Trophoblast cell (in vitro differentiated cells and primary cell): ENCODE results near the gene STK10.

Experiments used
- DNase-seq, 2 donors: peaks; one replicate each; pipeline ENCODE4 v3.0.0-alpha.2; 2016
- H2AFZ ChIP-seq: 2 replicates; pipeline ENCODE4 v1.6.1; 2013; ENCODE audit warnings: low read length, moderate library complexity, mild to moderate bottlenecking; ENCODE audit not compliant: insufficient read depth, poor library complexity
- H2AK5ac ChIP-seq: 2 replicates; pipeline ENCODE4 v1.6.1; 2013; ENCODE audit warnings: mild to moderate bottlenecking, low read length
- H2BK120ac ChIP-seq: 2 replicates; pipeline ENCODE4 v1.6.1; 2013; ENCODE audit warnings: low read length, mild to moderate bottlenecking, moderate library complexity; ENCODE audit not compliant: insufficient read depth, poor library complexity
- H2BK12ac ChIP-seq: 2 replicates; pipeline ENCODE4 v1.6.1; 2013; ENCODE audit warnings: mild to moderate bottlenecking, low read length, moderate library complexity
- H2BK5ac ChIP-seq: 2 replicates; pipeline ENCODE4 v1.6.1; 2013; ENCODE audit warnings: low read length, low read depth, moderate library complexity, mild to moderate bottlenecking; ENCODE audit not compliant: poor library complexity
- H3K14ac ChIP-seq: 2 replicates; pipeline ENCODE4 v1.6.1; 2013; ENCODE audit warnings: mild to moderate bottlenecking, low read length
- H3K18ac ChIP-seq: 2 replicates; pipeline ENCODE4 v1.6.1; 2013; ENCODE audit warnings: mild to moderate bottlenecking, low read length
- H3K23ac ChIP-seq: 2 replicates; pipeline ENCODE4 v1.6.1; 2013; ENCODE audit warnings: low read length
- H3K27ac ChIP-seq: 2 replicates; pipeline ENCODE4 v1.5.1; 2013; ENCODE audit warnings: low read depth, mild to moderate bottlenecking, inconsistent platforms, low read length, moderate library complexity
- H3K27me3 ChIP-seq: 2 replicates; pipeline ENCODE4 v1.6.1; 2013; ENCODE audit warnings: inconsistent platforms, mild to moderate bottlenecking, low read length, moderate library complexity; ENCODE audit not compliant: insufficient read depth
- H3K36me3 ChIP-seq, 2 experiments: 1 replicate in 1 of 2; 2 replicates in 1 of 2; pipeline ENCODE4 v1.6.1; 2013; ENCODE audit warnings: low read length in 2 of 2, mild to moderate bottlenecking in 2 of 2, moderate library complexity in 1 of 2; ENCODE audit not compliant: insufficient read depth in 2 of 2, control insufficient read depth in 1 of 2
- H3K4ac ChIP-seq: 2 replicates; pipeline ENCODE4 v1.6.1; 2013; ENCODE audit warnings: low read depth, mild to moderate bottlenecking, low read length, moderate library complexity
- H3K4me1 ChIP-seq, 2 experiments: 1 replicate in 1 of 2; 2 replicates in 1 of 2; pipeline ENCODE4 v1.6.1; 2013; ENCODE audit warnings: low read length in 2 of 2, mild to moderate bottlenecking in 2 of 2, moderate library complexity in 1 of 2; ENCODE audit not compliant: insufficient read depth in 2 of 2, control insufficient read depth in 1 of 2
- H3K4me2 ChIP-seq: 2 replicates; pipeline ENCODE4 v1.6.1; 2013; ENCODE audit warnings: inconsistent platforms, mild to moderate bottlenecking, low read length, moderate library complexity
- H3K4me3 ChIP-seq: 2 replicates; pipeline ENCODE4 v1.5.1; 2013; ENCODE audit warnings: mild to moderate bottlenecking, low read depth, low read length, inconsistent platforms
- H3K79me1 ChIP-seq: one replicate; pipeline ENCODE4 v1.6.1; 2013; ENCODE audit warnings: low read length
- H3K79me2 ChIP-seq: 2 replicates; pipeline ENCODE4 v1.6.1; 2013; ENCODE audit warnings: low read length, mild to moderate bottlenecking; ENCODE audit not compliant: control insufficient read depth, insufficient read depth, poor library complexity
- H3K9ac ChIP-seq: 2 replicates; pipeline ENCODE4 v1.6.1; 2013; ENCODE audit warnings: mild to moderate bottlenecking, low read length
- H3K9me3 ChIP-seq: 2 replicates; pipeline ENCODE4 v1.6.1; 2013; ENCODE audit warnings: low read depth, mild to moderate bottlenecking, control low read depth, inconsistent platforms, low read length; ENCODE audit not compliant: insufficient read depth
- H4K12ac ChIP-seq: 2 replicates; pipeline ENCODE4 v1.6.1; 2013; ENCODE audit warnings: low read depth, mild to moderate bottlenecking, low read length, moderate library complexity
- H4K8ac ChIP-seq: 2 replicates; pipeline ENCODE4 v1.6.1; 2013; ENCODE audit warnings: low read depth, mild to moderate bottlenecking, low read length, moderate library complexity
- H4K91ac ChIP-seq: one replicate; pipeline ENCODE4 v1.6.1; 2013; ENCODE audit warnings: low read depth, mild to moderate bottlenecking, low read length, moderate library complexity
- WGBS: extraction: QIAGEN DNeasy Blood & Tissue Kit; methylation state at CpG from one replicate; pipeline ENCODE4 v1.1.7; 2013; ENCODE audit warnings: missing lambda C conversion rate; ENCODE audit not compliant: insufficient read length, insufficient coverage; ENCODE audit errors: extremely low coverage; 5-methylcytosine and 5-hydroxymethylcytosine counted together

STK10 gene

DNA sequence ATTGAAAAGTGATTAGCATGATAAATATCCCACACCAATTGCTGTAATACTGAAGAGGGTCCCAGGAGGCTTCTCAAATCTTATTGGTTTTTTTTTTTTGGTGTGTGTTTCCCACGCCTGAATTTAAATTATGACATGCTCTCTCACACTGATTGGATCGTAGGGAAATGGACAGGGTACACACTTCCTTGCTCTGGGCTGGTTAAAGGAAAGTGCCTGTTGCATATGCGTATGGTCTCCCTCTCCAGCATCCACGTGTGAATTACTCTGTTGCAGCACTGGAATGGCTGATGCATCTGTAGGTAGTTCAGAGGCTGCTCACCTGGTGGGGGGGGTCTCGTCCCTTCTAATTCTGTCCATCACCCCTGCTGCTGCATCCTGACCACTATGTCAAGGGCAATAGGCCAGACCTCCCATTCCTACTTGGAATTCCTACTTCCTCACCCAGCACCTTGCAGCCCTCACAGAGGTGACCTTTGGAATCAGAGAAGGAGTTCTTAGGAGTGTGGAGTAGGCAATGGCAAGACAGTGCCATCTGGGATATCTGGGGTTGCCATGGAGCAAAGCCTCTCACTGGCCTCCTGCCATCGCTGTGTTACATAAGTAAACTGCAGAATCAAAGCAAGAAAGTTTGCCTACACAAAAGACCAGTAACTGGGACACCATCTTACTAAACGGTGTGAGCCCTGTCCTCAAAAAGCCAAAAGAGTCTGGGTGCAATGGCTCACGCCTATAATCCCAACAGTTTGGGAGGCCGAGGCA is 110.2 kb downstream of the STK10 start:
- Histone ChIP-seq H3K9ac (peak overlapping the region; percentile 4), H3K4me1 (peaks cover 17 to 18% of the 10 kb centered on the region in 2 experiments), H3K79me1 (peaks cover 13% of the 10 kb centered on the region), H2AFZ (no peak overlapping the region), H3K4me3 (no peak overlapping the region), H4K91ac (peak overlapping the region; percentile 1), H4K8ac (peak overlapping the region; percentile 23), H3K4me2 (no peak overlapping the region), H4K12ac (no peak overlapping the region), H3K27me3 (no peaks in the 10 kb centered on the region), H2BK5ac (no peak overlapping the region), H3K14ac (no peak overlapping the region), H3K23ac (no peak overlapping the region), H3K79me2 (peaks cover 2% of the 10 kb centered on the region), H2BK12ac (peak overlapping the region; percentile 84), H3K36me3 (peaks cover 22 to 26% of the 10 kb centered on the region in 2 experiments), H2AK5ac (peak overlapping the region; percentile 92), H3K9me3 (no peaks in the 10 kb centered on the region), H3K4ac (no peak overlapping the region), H2BK120ac (peak overlapping the region; percentile 2), H3K27ac (peak overlapping the region; percentile 63), H3K18ac (peak overlapping the region; percentile 40)
- no peak for DNase-seq
- WGBS = no CpG with 5 or more reads among the region's 9 CpGs

DNA sequence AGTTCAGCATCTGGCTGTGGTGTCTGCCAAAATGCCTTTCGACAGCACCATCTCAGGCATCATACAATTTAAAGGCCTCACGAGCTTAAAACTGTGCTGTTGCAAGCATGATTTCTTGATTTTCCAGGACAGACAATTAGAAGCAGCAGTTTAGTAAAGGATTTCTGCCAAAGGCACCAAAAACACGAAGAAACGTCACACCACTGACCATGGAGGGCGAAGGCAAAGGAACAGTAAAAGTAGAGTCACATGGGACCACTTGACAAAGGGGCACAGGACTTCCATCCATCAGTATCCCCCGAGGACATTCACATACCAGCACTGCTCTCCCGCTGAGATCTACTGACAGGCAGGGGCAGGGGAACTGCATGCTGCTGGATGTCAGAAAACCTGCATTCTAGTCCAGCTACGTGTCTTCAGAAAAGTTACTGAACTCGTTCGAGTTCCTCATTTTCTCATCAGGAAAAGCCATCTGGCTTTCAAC is 111.2 kb downstream of the STK10 start:
- Histone ChIP-seq H3K9me3 (no peaks in the 10 kb centered on the region), H4K8ac (no peak overlapping the region), H2BK120ac (no peak overlapping the region), H2BK5ac (peak overlapping the region; percentile 54), H2AFZ (no peak overlapping the region), H3K4me2 (peak overlapping the region; percentile 6), H3K27me3 (no peaks in the 10 kb centered on the region), H3K14ac (no peak overlapping the region), H3K79me2 (peaks cover 2% of the 10 kb centered on the region), H4K12ac (no peak overlapping the region), H3K4me3 (no peak overlapping the region), H3K79me1 (peaks cover 13% of the 10 kb centered on the region), H3K4me1 (peaks cover 16 to 17% of the 10 kb centered on the region in 2 experiments), H3K36me3 (peaks cover 12 to 16% of the 10 kb centered on the region in 2 experiments), H2AK5ac (no peak overlapping the region), H3K9ac (no peak overlapping the region), H2BK12ac (peak overlapping the region; percentile 33), H3K18ac (no peak overlapping the region), H3K4ac (no peak overlapping the region), H3K23ac (no peak overlapping the region), H3K27ac (peak overlapping the region; percentile 77), H4K91ac (peak overlapping the region; percentile 55)
- WGBS = no CpG with 5 or more reads among the region's 10 CpGs
- DNase-seq = peak; percentile 90 to 93

DNA sequence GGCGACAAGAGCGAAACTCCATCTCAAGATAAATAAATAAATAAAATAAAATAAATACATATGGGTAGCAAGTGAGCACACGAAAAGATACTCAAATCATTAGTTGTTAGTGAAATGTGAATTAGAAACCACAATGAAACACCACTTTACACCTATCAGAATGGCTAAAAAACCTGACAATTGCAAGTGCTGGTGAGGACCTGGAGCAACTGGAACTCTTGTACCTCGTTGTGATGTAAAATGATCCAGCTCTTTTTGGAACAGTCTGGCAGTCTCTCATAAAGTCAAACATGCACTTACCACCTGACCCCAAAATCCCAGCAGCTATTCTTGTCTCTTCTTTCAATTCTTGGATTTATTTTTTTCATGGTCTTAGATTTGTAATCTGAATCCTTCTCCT is 112.4 kb downstream of the STK10 start:
- Histone ChIP-seq H3K4me3 (no peak overlapping the region), H3K79me2 (peaks cover 2% of the 10 kb centered on the region), H4K12ac (no peak overlapping the region), H2BK12ac (no peak overlapping the region), H2BK5ac (no peak overlapping the region), H3K36me3 (peaks cover 7 to 10% of the 10 kb centered on the region in 2 experiments), H4K8ac (no peak overlapping the region), H2AK5ac (no peak overlapping the region), H3K23ac (no peak overlapping the region), H2BK120ac (no peak overlapping the region), H3K79me1 (peaks cover 13% of the 10 kb centered on the region), H3K4me2 (no peak overlapping the region), H4K91ac (no peak overlapping the region), H3K4ac (no peak overlapping the region), H3K27ac (no peak overlapping the region), H3K9me3 (no peaks in the 10 kb centered on the region), H3K18ac (no peak overlapping the region), H3K14ac (no peak overlapping the region), H3K9ac (no peak overlapping the region), H2AFZ (no peak overlapping the region), H3K27me3 (no peaks in the 10 kb centered on the region), H3K4me1 (peaks cover 16 to 17% of the 10 kb centered on the region in 2 experiments)
- DNase-seq = no peak
- no CpG with 5 or more reads among the region's 4 CpGs for WGBS

DNA sequence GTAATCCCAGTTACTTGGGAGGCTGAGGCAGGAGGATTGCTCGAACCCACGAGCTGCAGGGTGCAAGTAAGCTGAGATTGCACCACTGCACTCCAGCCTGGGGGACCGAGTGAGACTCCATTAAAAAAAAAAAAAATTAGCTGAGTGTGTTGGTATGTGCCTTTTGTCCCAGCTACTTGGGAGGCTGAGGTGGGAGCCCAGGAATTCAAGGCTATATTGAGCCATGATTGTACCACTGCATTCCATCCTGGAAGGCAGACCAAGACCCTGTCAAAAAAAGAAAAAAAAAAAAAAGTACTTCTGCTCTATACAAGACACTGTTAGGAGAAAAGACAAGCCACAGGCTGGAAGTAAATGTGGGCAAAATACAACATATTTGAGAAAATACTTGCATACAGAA is 113.1 kb downstream of the STK10 start:
- WGBS = no CpG with 5 or more reads among the region's 3 CpGs

More for the DNA sequence above, 113.1 kb downstream of the STK10 start:
- H2BK120ac ChIP-seq = peak overlapping the region; percentile 20
- H3K4me3 ChIP-seq = no peak overlapping the region
- no peak overlapping the region for H3K4ac ChIP-seq
- DNase-seq = no peak
- H2AFZ ChIP-seq = no peak overlapping the region
- peaks cover 13% of the 10 kb centered on the region for H3K79me1 ChIP-seq
- H2AK5ac ChIP-seq = no peak overlapping the region
- peak overlapping the region; percentile 38 for H2BK12ac ChIP-seq
- peak overlapping the region; percentile 70 for H2BK5ac ChIP-seq
- peak overlapping the region; percentile 34 for H4K8ac ChIP-seq
- H3K23ac ChIP-seq = no peak overlapping the region
- H3K79me2 ChIP-seq = peaks cover 2% of the 10 kb centered on the region
- H3K9ac ChIP-seq = no peak overlapping the region
- peaks cover 7 to 8% of the 10 kb centered on the region in 2 experiments for H3K36me3 ChIP-seq
- H3K4me1 ChIP-seq = peaks cover 16 to 17% of the 10 kb centered on the region in 2 experiments
- H3K27me3 ChIP-seq = no peaks in the 10 kb centered on the region
- H4K91ac ChIP-seq = peak overlapping the region; percentile 22
- no peak overlapping the region for H3K14ac ChIP-seq
- H3K27ac ChIP-seq = peak overlapping the region; percentile 58
- H3K18ac ChIP-seq = no peak overlapping the region
- H3K9me3 ChIP-seq = no peaks in the 10 kb centered on the region
- H3K4me2 ChIP-seq = no peak overlapping the region
- no peak overlapping the region for H4K12ac ChIP-seq
